Activated naive CD4-positive, alpha-beta T cell treated with anti-CD3 and anti-CD28 coated beads, Interleukin-2, amount 50 U/mL, for 72 hours (primary cell): ENCODE data around the gene KREMEN2. TPM values are rescaled to one million over a fixed set of nuclear protein-coding genes. Genes with fewer than 3 reads are reported as not detected.

Experiments used
- ATAC-seq, 2 donors: fragments of 150-1000 bp; cut with Tn5 transposase; 2 replicates each; pipeline ENCODE4 v1.10.0; 2021; ENCODE audit warnings: mild to moderate bottlenecking in 2 of 2, moderate library complexity in 2 of 2
- DNase-seq, 2 donors: peaks; one replicate each; pipeline ENCODE4 v3.0.0; 2021 to 2022; ENCODE audit warnings: low spot score in 2 of 2
- H3K27ac Mint-ChIP-seq, 2 donors: one replicate each; pipeline ENCODE4 v1.8.0; 2022; ENCODE audit warnings: mild to moderate bottlenecking in 2 of 2, mixed read lengths in 2 of 2
- H3K36me3 Mint-ChIP-seq, 2 donors: one replicate each; pipeline ENCODE4 v1.8.0; 2022; ENCODE audit warnings: mixed read lengths in 2 of 2
- H3K9me3 Mint-ChIP-seq, 2 donors: one replicate each; pipeline ENCODE4 v1.8.0; 2022; ENCODE audit warnings: mixed read lengths in 2 of 2
- total RNA-seq, 2 donors: library from RNA; stranded (reverse); gene quantifications; one replicate each; pipeline ENCODE4 v1.2.3, GENCODE V29; 2022

The KREMEN2 gene
- total RNA-seq, 2 donors from 2014 or later = not detected

GRCh38 chr16:2969545-2970521 is 5.8 kb downstream of the KREMEN2 start:
- H3K9me3 Mint-ChIP-seq = no peaks in the 10 kb centered on the region
- ATAC-seq (peak; percentile 51 to 75), DNase-seq (peak; percentile 81 to 89)
- peaks cover 0 to 24% of the 10 kb centered on the region in 2 donors for H3K36me3 Mint-ChIP-seq
- peak overlapping the region in 1 of 2 donors; percentile 65 for H3K27ac Mint-ChIP-seq

DNA sequence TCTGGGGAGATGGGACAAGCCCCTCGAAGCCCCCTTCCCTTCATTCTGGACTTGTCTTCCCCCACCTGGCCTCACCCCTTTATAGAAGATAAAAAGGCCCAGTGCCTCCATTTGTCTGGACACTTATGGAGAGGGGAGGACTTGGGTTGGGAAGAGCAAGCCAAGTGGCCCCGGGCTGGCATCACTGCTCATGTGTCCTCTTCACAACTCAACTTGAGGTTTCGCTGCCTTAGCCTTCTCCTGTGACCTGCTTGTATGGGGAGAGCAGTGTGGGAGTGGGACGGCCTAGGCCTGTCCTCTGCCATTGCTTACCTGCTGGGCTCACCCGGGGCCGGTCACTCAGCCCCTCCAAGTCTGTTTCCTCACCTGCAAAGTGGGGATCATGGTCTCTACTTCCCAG is 6.5 kb downstream of the KREMEN2 start:
- H3K9me3 Mint-ChIP-seq = no peaks in the 10 kb centered on the region
- H3K27ac Mint-ChIP-seq = peak overlapping the region in 1 of 2 donors; percentile 65
- ATAC-seq (no peak), DNase-seq (no peak)
- peaks cover 0 to 24% of the 10 kb centered on the region in 2 donors for H3K36me3 Mint-ChIP-seq

DNA sequence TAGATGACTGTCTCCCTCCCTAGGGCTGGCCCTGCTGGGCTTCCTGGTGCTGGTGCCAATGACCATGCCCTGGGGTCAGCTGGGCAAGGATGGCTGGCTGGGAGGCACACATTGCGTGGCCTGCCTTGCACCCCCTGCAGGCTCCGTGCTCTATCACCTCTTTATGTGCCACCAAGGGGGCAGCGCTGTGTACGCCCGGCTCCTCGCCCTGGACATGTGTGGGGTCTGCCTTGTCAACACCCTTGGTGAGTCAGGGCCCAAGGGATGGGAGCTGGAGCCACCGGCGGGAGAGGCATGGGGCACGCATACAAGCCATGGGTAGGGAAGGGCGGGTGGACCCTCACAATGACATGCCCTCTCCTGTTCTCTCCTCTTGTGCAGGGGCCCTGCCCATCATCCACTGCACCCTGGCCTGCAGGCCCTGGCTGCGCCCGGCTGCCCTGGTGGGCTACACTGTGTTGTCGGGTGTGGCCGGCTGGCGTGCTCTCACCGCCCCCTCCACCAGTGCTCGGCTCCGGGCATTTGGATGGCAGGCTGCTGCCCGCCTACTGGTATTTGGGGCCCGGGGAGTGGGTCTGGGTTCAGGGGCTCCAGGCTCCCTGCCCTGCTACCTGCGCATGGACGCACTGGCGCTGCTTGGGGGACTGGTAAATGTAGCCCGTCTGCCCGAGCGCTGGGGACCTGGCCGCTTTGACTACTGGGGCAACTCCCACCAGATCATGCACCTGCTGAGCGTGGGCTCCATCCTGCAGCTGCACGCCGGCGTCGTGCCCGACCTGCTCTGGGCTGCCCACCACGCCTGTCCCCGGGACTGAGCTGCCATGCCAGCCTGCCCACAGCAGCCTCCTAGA is 7.3 kb downstream of the KREMEN2 start:
- DNase-seq (no peak), ATAC-seq (no peak)
- Mint-ChIP-seq H3K36me3 (peaks cover 6 to 32% of the 10 kb centered on the region in 2 donors), H3K9me3 (no peaks in the 10 kb centered on the region), H3K27ac (peak overlapping the region; percentile 65 to 72)

GRCh38 chr16:2971985-2972784 is 8.1 kb downstream of the KREMEN2 start:
- Mint-ChIP-seq H3K36me3 (peaks cover 6 to 33% of the 10 kb centered on the region in 2 donors), H3K9me3 (no peaks in the 10 kb centered on the region), H3K27ac (peak overlapping the region; percentile 37 to 65)
- ATAC-seq (no peak), DNase-seq (no peak)

DNA sequence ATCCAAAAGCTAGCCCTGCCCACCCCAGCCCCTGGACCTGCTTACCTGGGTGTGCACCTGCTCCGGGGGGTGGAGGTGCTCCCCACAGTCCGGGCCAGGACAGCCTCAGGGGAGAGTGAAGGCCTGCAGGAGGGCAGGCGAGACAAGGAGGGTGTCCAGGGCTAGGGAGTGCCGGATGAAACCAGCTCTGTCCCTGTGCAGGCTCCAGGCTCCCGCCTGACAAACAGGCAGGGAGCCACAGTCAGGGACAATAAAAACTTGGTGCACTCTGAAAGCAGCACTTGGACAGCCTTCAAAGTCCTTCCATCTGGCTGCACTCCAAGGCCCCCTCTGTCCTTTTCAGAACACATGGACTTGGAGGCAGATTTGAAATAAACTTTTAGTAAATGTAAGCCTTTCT is 9.0 kb downstream of the KREMEN2 start:
- peak overlapping the region in 1 of 2 donors; percentile 65 for H3K27ac Mint-ChIP-seq
- H3K9me3 Mint-ChIP-seq = no peaks in the 10 kb centered on the region
- peaks cover 11 to 36% of the 10 kb centered on the region in 2 donors for H3K36me3 Mint-ChIP-seq
- DNase-seq = no peak
- ATAC-seq = no peak

- ATAC-seq (no peak), DNase-seq (no peak)
- Mint-ChIP-seq H3K36me3 (peaks cover 12 to 31% of the 10 kb centered on the region in 2 donors), H3K27ac (peak overlapping the region in 1 of 2 donors; percentile 37), H3K9me3 (no peaks in the 10 kb centered on the region)
These were observed 9.7 kb downstream of the KREMEN2 start for GRCh38 chr16:2973605-2974318.

GRCh38 chr16:2974319-2975056 is 10.4 kb downstream of the KREMEN2 start:
- no peaks in the 10 kb centered on the region for H3K9me3 Mint-ChIP-seq
- H3K27ac Mint-ChIP-seq = peak overlapping the region in 1 of 2 donors; percentile 37
- no peak for ATAC-seq
- peaks cover 15 to 34% of the 10 kb centered on the region in 2 donors for H3K36me3 Mint-ChIP-seq
- no peak for DNase-seq

GRCh38 chr16:2975161-2975795 is 11.2 kb downstream of the KREMEN2 start:
- Mint-ChIP-seq H3K36me3 (peaks cover 19 to 37% of the 10 kb centered on the region in 2 donors), H3K9me3 (no peaks in the 10 kb centered on the region), H3K27ac (no peak overlapping the region)
- DNase-seq (no peak), ATAC-seq (no peak)

DNA sequence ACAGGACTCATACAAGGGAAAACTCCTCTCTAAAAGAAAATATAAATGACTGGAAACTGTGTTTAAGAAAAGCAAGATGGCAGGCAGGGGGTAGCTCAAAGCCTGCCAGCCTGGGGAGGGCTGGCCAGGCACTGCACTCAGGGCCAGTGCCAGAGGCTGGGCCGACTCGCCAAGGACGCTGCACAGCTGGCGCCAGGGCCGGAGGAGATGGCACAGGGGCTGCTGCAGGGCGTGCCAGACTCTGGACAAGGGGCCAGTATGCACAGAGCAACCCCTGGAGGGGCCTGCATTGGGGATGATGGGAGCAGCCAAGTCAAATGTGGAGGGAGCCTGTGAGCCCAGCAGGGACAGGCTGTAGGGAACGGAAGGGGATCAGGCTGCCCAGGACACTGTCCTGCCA is 12.1 kb downstream of the KREMEN2 start:
- DNase-seq (no peak), ATAC-seq (no peak)
- Mint-ChIP-seq H3K9me3 (no peaks in the 10 kb centered on the region), H3K27ac (no peak overlapping the region), H3K36me3 (peaks cover 19 to 28% of the 10 kb centered on the region in 2 donors)

GRCh38 chr16:2976673-2977072 is 12.6 kb downstream of the KREMEN2 start:
- ATAC-seq (no peak), DNase-seq (no peak)
- no peaks in the 10 kb centered on the region for H3K9me3 Mint-ChIP-seq
- peaks cover 19 to 28% of the 10 kb centered on the region in 2 donors for H3K36me3 Mint-ChIP-seq
- no peak overlapping the region for H3K27ac Mint-ChIP-seq

- Mint-ChIP-seq H3K27ac (peak overlapping the region in 1 of 2 donors; percentile 56), H3K9me3 (no peaks in the 10 kb centered on the region), H3K36me3 (peaks cover 19 to 23% of the 10 kb centered on the region in 2 donors)
- DNase-seq (no peak), ATAC-seq (no peak)
These were observed 13.4 kb downstream of the KREMEN2 start for GRCh38 chr16:2977440-2977839.

DNA sequence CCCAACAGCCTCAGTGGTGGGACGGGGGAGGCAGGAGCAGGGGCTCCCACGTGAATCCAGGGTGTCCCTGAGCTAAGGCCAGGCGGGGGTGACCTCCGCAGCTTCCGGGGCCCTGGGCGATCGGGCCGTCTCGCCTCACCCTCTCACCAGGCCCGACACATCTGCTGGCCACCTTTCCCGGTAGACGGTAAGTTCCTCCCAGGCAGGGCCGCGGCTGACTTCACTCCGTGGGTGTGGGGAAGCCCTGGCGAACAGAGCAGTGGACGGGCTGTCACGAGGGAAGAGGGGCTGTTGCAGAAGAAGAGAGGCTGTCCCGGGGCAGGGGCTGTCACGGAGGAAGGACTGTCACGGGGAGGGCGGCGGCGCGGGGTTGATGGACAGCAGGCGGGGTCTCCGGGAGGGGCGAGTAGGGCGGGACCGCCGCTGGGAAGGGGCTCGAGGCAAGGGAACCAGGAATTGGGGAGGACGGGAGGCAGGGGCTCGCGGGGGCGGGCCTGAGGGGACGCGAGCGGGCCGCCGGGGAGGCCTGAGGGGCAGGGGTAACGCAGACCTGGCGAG is 15.7 kb downstream of the KREMEN2 start:
- H3K9me3 Mint-ChIP-seq = no peaks in the 10 kb centered on the region
- peaks cover 19 to 20% of the 10 kb centered on the region in 2 donors for H3K36me3 Mint-ChIP-seq
- ATAC-seq (peak; percentile 12 to 38), DNase-seq (no peak)
- H3K27ac Mint-ChIP-seq = peak overlapping the region; percentile 86 to 89

DNA sequence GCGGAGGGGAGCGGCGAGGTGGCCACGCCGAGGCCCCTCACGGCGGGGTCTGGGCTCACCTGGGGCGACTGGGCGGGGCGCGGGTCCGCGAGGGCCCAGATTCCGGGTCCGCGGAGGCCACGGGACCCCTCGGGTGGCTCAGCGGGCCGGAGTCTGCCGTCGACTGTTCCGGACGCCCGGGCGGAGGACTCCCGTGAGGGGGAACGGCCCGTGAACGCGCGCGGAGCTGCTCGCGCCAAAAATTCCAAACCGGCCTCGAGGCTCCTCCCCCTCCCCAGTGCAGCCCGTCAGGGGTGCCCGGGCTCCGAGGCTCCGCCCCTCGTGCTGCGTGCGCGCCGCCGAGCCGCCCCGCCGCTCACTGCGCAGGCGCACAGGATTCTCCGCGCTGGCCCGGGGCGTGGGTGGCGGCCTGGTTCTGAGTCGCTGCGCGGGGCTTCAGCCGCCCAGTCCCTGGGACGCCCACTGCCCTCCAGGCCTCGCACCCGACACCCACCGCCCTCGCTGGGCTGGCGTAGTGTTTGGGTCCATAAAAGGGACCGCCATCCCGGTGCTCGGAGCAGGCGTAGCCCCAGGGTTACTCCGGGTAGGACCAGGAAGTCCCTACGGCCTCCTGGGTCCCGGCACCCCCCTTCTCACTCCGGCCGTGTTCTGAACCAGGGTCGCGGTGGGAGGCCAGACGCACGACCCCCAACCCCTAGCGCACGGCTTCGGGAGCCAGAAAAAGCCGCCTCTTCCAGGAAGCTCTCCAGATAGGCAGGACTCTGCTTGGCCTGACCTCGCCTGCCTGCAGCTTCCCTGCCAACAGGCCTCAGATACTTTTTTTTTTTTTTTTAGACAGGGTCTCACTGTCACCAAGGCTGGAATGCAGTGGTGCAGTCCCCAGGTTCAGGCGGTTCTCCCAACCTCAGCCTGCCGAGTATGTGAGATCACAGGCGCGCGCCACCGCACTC is 16.4 kb downstream of the KREMEN2 start, which contains the start of gene PKMYT1:
PKMYT1 (minus strand) TSS at position 220 of the 950 bp plus-strand sequence. CDS start 789 bp downstream, outside the sequence.
- Mint-ChIP-seq H3K27ac (peak within 1 kb of the TSS; percentile 86 to 89), H3K9me3 (no peaks in the 10 kb centered on the region), H3K36me3 (peaks cover 19 to 20% of the 10 kb centered on the region in 2 donors)
- ATAC-seq (peak; percentile 83 to 87), DNase-seq (peak; percentile 98)
